K562 (cell line): ENCODE data around the gene BSDC1.

Experiments
- CTCF ChIP-seq, 3 experiments: IDR thresholded peaks in 2 of 3; conservative IDR thresholded peaks in 1 of 3; 2 replicates each; pipeline ENCODE4 v1.5.1; 2011 to 2012; ENCODE audit warnings: low read length in 3 of 3, mild to moderate bottlenecking in 3 of 3, control low read depth in 2 of 3, improper control_type of control experiment in 1 of 3, inconsistent platforms in 1 of 3, low read depth in 1 of 3, mixed read lengths in 1 of 3, moderate library complexity in 1 of 3; ENCODE audit not compliant: insufficient read depth in 2 of 3
- STAT5B ChIP-seq: fragments of 250-450 bp; sonication (Bioruptor Pico); IDR thresholded peaks from 2 replicates; pipeline ENCODE4 v1.8.0; 2021; ENCODE audit warnings: mild to moderate bottlenecking, inconsistent platforms

GRCh38 chr1:32406629-32407111, 12.4 kb upstream of the BSDC1 start:
- no peak for TF ChIP-seq CTCF (IDR thresholded peaks at IDR 0.05 in 2 of 3, conservative IDR thresholded peaks at IDR 0.05 in 1 of 3; ENCODE audit: insufficient read depth in 2 of 3, low read depth in 1 of 3, low read length in 3 of 3)
- TF ChIP-seq STAT5B (CRISPR knock-in tag): no peak
